Ishikawa (cell line): ENCODE data around the gene SIGLEC10.

Source experiments
- CEBPB ChIP-seq: IDR thresholded peaks from 2 replicates; pipeline ENCODE4 v1.6.1; 2012
- CREB1 ChIP-seq: IDR thresholded peaks from 2 replicates; pipeline ENCODE4 v1.6.1; 2012; ENCODE audit warnings: low read depth
- EP300 ChIP-seq: IDR thresholded peaks from 2 replicates; pipeline ENCODE4 v1.6.1; 2012; ENCODE audit warnings: borderline replicate concordance
- FOXM1 ChIP-seq: IDR thresholded peaks from 2 replicates; pipeline ENCODE4 v1.6.1; 2012; ENCODE audit warnings: low read depth, borderline replicate concordance
- MAX ChIP-seq: IDR thresholded peaks from 2 replicates; pipeline ENCODE4 v1.6.1; 2012
- RAD21 ChIP-seq: IDR thresholded peaks from 2 replicates; pipeline ENCODE4 v1.6.1; 2012; ENCODE audit warnings: low read depth
- REST ChIP-seq: IDR thresholded peaks from 2 replicates; pipeline ENCODE4 v1.6.1; 2012; ENCODE audit warnings: low read depth, mild to moderate bottlenecking
- TAF1 ChIP-seq: IDR thresholded peaks from 2 replicates; pipeline ENCODE4 v1.6.1; 2012; ENCODE audit warnings: low read depth, mild to moderate bottlenecking
- TCF12 ChIP-seq: IDR thresholded peaks from 2 replicates; pipeline ENCODE4 v1.6.1; 2012; ENCODE audit warnings: low read depth
- TEAD4 ChIP-seq: IDR thresholded peaks from 2 replicates; pipeline ENCODE4 v1.6.1; 2012
- USF1 ChIP-seq: IDR thresholded peaks from 2 replicates; pipeline ENCODE4 v1.6.1; 2012
- YY1 ChIP-seq: IDR thresholded peaks from 2 replicates; pipeline ENCODE4 v1.6.1; 2012; ENCODE audit warnings: low read depth
- ZBTB7A ChIP-seq: IDR thresholded peaks from 2 replicates; pipeline ENCODE4 v1.6.1; 2012; ENCODE audit warnings: low read depth

- no peak for TF ChIP-seq REST
- no peak for TF ChIP-seq EP300
- no peak for TF ChIP-seq TCF12
- no peak for TF ChIP-seq USF1
- TF ChIP-seq CEBPB, result no peak
- TF ChIP-seq RAD21, result no peak
- TF ChIP-seq TEAD4, result no peak
- no peak for TF ChIP-seq FOXM1
- no peak for TF ChIP-seq MAX
- no peak for TF ChIP-seq YY1
- TF ChIP-seq TAF1, result no peak
- TF ChIP-seq CREB1, result no peak
- TF ChIP-seq ZBTB7A, result no peak
These were observed 15.6 kb upstream of the SIGLEC10 start for GRCh38 chr19:51433043-51433442.
